HG03135 (cell line): ENCODE data around the gene COX7B2.

Experiments
- ATAC-seq: cut with Tn5 transposase; IDR thresholded peaks from one replicate; pipeline ENCODE4 v1.9.1; 2021; ENCODE audit warnings: mild to moderate bottlenecking, moderate library complexity; ENCODE audit not compliant: unreplicated experiment

Gene COX7B2

DNA sequence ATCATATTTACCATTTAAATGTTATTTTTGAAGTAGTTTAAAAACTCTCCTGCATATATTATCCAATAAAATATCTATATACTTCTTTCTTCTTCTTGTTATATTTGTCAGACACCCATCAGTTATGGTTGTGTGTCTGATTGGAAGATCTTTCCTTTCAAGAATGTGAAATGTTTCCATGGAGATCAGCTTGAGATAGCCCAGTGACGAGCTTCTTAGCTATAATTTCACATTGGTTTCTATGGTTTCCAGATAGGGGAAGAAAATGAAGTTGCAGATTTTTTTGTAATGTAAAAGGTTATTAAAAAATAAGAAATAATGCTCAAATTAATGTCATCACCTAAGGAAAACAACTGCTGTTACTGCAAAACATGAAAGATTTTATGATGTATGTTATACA is 189.0 kb downstream of the COX7B2 start:
- ATAC-seq, result no peak

GRCh38 chr4:46717950-46718349 is 191.1 kb downstream of the COX7B2 start:
- no peak for ATAC-seq

GRCh38 chr4:46715468-46715867 is 193.6 kb downstream of the COX7B2 start:
- no peak for ATAC-seq

DNA sequence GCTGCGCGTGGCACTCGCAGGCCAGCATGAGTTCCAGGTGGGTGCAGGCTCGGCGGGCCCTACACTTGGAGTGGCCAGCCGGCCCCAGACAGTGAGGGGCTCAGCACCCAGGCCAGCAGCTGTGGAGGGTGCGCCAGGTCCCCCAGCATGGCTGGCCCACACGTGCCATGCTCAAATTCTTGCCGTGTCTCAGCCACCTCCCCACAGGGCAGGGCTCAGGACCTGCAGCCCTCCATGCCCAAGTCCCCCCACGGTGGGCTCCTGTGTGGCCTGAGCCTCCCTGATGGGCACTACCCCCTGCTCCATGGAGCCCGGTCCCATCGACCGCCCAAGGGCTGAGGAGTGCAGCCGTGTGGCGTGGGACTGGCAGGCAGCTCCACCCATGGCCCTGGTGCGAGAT is 210.2 kb downstream of the COX7B2 start:
- no peak for ATAC-seq
